Activated CD4-positive, alpha-beta memory T cell treated with anti-CD3 and anti-CD28 coated beads for 36 hours (primary cell): Measurements from ENCODE around the gene ATXN2. TPM values are rescaled to one million over a fixed set of nuclear protein-coding genes. Genes with fewer than 3 reads are reported as not detected.
"Not testable (repeated sequence)": the region's sequence is repeated elsewhere in the genome, so short reads cannot be mapped to it uniquely, and the experiment has no call there.

Experiments used
- CTCF ChIA-PET: fragments of 350-600 bp; sonication (Branson Sonifier 250); formaldehyde crosslinking; loops from one replicate; lab custom pipeline; 2021; ENCODE audit warnings: antibody characterized with exemption, inconsistent platforms; lab: Charles Lee
- POLR2A ChIA-PET: fragments of 350-600 bp; sonication (Branson Sonifier 250); formaldehyde crosslinking; loops from one replicate; lab custom pipeline; 2021; ENCODE audit warnings: antibody characterized with exemption; lab: Charles Lee
- DNase-seq: peaks from one replicate; pipeline ENCODE4 v3.0.0-alpha.2; 2020
- H3K27ac Mint-ChIP-seq: one replicate; pipeline ENCODE4 v1.8.0; 2021; ENCODE audit warnings: mixed read lengths
- H3K27me3 Mint-ChIP-seq: one replicate; pipeline ENCODE4 v1.8.0; 2021; ENCODE audit warnings: mixed read lengths
- H3K36me3 Mint-ChIP-seq: one replicate; pipeline ENCODE4 v1.8.0; 2021; ENCODE audit warnings: mixed read lengths
- H3K4me1 Mint-ChIP-seq: one replicate; pipeline ENCODE4 v1.8.0; 2021; ENCODE audit warnings: low read depth, mixed read lengths
- H3K4me3 Mint-ChIP-seq: one replicate; pipeline ENCODE4 v1.8.0; 2021; ENCODE audit warnings: mild to moderate bottlenecking, mixed read lengths
- H3K9me3 Mint-ChIP-seq: one replicate; pipeline ENCODE4 v1.8.0; 2021; ENCODE audit warnings: mixed read lengths
- intact Hi-C: fragments of 100-400 bp; cut with micrococcal nuclease; formaldehyde crosslinking; loops from one replicate; pipeline ENCODE4 v1.15.1; 2023
- total RNA-seq, 2 experiments: library from RNA; stranded (reverse); gene quantifications; one replicate each; pipeline ENCODE4 v1.2.3, GENCODE V29; 2021

Gene ATXN2
- total RNA-seq, 2 experiments from 2014 or later, result 38.2 to 39.4 TPM

DNA sequence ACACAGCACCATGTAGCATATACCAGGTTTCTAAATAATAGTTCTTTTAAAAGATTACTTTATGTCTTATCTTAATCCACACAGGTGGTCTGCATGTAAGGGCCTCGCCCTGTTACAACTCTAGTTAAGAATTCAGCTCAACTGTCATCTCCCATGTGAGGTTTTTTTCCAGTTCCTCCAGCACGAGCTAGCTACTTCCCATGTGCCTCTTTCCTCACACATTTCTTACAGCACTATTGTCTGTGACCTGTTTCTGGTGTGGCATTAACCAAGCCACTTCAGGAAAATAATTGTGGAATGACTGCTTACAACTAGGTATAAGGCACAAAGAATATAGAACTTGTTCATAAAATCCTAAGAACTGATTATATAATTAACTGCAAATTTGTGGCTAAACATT is 127.9 kb downstream of the ATXN2 start:
- POLR2A ChIA-PET, result no interaction called here
- Mint-ChIP-seq H3K4me1 (peaks cover 3% of the 10 kb centered on the region), H3K9me3 (no peaks in the 10 kb centered on the region), H3K27ac (no peak overlapping the region), H3K4me3 (no peak overlapping the region), H3K36me3 (peaks cover 17% of the 10 kb centered on the region), H3K27me3 (no peaks in the 10 kb centered on the region)
- intact Hi-C loops, result no loop called here
- DNase-seq, result no peak
- CTCF ChIA-PET, result interaction anchor here (1.1 to 1.2 kb wide), 2 partner anchors 19 to 74 kb away, joined by 5 read pairs; no protein-coding TSS in a partner anchor

DNA sequence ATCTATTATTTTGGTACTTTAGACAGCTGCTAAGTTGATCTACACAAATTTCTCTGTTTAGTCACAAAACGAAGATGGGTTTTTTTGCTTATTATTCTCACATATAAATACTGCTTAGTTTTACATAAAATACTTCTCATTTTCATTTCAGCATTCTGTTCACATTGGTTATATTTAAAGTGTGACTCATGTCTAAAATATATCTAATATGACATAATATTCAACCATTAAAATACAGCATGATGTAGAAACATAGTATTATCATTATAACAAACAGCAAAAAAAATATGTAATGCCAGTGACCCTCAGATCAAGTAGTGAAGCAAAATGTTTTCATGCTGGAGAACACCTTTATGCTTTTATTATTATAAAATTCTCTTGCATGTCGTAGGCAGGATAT is 129.7 kb downstream of the ATXN2 start:
- intact Hi-C loops, result no loop called here
- H3K4me3 Mint-ChIP-seq, result no peak overlapping the region
- POLR2A ChIA-PET, result no interaction called here

DNA sequence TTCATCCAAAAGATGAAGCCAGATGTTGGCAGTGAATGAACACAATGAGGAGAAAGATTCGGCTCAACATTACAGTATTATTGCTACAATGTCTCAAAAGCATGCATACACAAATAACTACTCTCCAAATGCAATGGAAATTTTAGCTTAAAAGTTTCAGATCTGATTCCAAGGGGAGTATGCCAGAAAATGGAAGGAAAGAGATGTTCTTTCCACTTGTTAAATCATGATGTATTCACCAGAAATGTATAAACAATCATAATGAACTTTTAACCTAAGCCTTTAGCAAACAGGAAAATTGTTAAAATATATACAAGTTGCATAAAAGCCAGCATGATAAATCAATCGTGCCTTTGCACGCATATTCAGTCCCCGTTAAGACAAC is 131.3 kb downstream of the ATXN2 start:
- no peaks in the 10 kb centered on the region for H3K9me3 Mint-ChIP-seq
- H3K4me3 Mint-ChIP-seq, result no peak overlapping the region
- no peak overlapping the region for H3K27ac Mint-ChIP-seq
- POLR2A ChIA-PET, result no interaction called here
- intact Hi-C loops, result no loop called here
- DNase-seq, result no peak
- CTCF ChIA-PET, result interaction anchor here (1.8 kb wide), 1 partner anchor 71 kb away, joined by 9 read pairs; no protein-coding TSS in a partner anchor
- no peaks in the 10 kb centered on the region for H3K27me3 Mint-ChIP-seq
- peaks cover 3% of the 10 kb centered on the region for H3K4me1 Mint-ChIP-seq
- H3K36me3 Mint-ChIP-seq, result peaks cover 12% of the 10 kb centered on the region

More for the DNA sequence above, 129.7 kb downstream of the ATXN2 start:
- no peaks in the 10 kb centered on the region for H3K27me3 Mint-ChIP-seq
- H3K4me1 Mint-ChIP-seq, result peaks cover 3% of the 10 kb centered on the region
- CTCF ChIA-PET, result no interaction called here
- H3K36me3 Mint-ChIP-seq, result peaks cover 14% of the 10 kb centered on the region
- DNase-seq, result no peak
- no peaks in the 10 kb centered on the region for H3K9me3 Mint-ChIP-seq
- no peak overlapping the region for H3K27ac Mint-ChIP-seq

GRCh38 chr12:111467092-111467856 is 131.8 kb downstream of the ATXN2 start:
- H3K27me3 Mint-ChIP-seq, result no peaks in the 10 kb centered on the region
- no peak for DNase-seq
- H3K9me3 Mint-ChIP-seq, result no peaks in the 10 kb centered on the region
- ChIA-PET CTCF (interaction anchor here (1.8 kb wide), 1 partner anchor 70 kb away, joined by 9 read pairs; no protein-coding TSS in a partner anchor), POLR2A (no interaction called here)
- peaks cover 3% of the 10 kb centered on the region for H3K4me1 Mint-ChIP-seq
- H3K27ac Mint-ChIP-seq, result no peak overlapping the region
- peaks cover 12% of the 10 kb centered on the region for H3K36me3 Mint-ChIP-seq
- intact Hi-C loops, result no loop called here
- no peak overlapping the region for H3K4me3 Mint-ChIP-seq

- POLR2A ChIA-PET, result no interaction called here
- CTCF ChIA-PET, result interaction anchor here (4.2 kb wide), 1 partner anchor 11 kb away, joined by 35 read pairs; no protein-coding TSS in a partner anchor
- H3K36me3 Mint-ChIP-seq, result peaks cover 4% of the 10 kb centered on the region
- DNase-seq, result no peak
- no peaks in the 10 kb centered on the region for H3K4me1 Mint-ChIP-seq
- no peak overlapping the region for H3K4me3 Mint-ChIP-seq
- intact Hi-C loops, result no loop called here
- no peaks in the 10 kb centered on the region for H3K9me3 Mint-ChIP-seq
- no peak overlapping the region for H3K27ac Mint-ChIP-seq
- H3K27me3 Mint-ChIP-seq, result no peaks in the 10 kb centered on the region
These were observed 136.8 kb downstream of the ATXN2 start for GRCh38 chr12:111462210-111462769.

DNA sequence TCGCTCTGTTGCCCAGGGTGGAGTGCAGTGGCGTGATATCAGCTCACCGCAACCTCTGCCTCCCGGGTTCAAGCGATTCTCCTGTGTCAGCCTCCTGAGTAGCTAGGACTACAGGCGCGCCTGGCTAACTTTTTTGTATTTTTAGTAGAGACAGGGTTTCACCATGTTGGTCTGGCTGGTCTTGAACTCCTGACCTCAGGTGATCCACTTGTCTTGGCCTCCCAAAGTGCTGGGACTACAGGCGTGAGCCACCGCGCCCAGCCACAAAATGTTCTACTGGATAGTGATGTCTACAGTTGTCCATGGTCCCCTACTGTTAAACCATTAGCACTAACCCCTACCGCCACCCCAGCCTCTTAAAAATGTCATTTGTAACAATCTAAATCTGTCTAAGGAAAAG is 139.0 kb downstream of the ATXN2 start:
- H3K4me3 Mint-ChIP-seq, H3K4me1 Mint-ChIP-seq, H3K27ac Mint-ChIP-seq, POLR2A ChIA-PET, intact Hi-C loops, H3K9me3 Mint-ChIP-seq, DNase-seq, H3K27me3 Mint-ChIP-seq: not testable (repeated sequence)
- CTCF ChIA-PET, result interaction anchor here (4.2 to 28.6 kb wide), 2 partner anchors 9 to 56 kb away, joined by 35 to 1161 read pairs; partner anchors contain the start of gene SH2B3
- H3K36me3 Mint-ChIP-seq, result peaks cover 15% of the 10 kb centered on the region

DNA sequence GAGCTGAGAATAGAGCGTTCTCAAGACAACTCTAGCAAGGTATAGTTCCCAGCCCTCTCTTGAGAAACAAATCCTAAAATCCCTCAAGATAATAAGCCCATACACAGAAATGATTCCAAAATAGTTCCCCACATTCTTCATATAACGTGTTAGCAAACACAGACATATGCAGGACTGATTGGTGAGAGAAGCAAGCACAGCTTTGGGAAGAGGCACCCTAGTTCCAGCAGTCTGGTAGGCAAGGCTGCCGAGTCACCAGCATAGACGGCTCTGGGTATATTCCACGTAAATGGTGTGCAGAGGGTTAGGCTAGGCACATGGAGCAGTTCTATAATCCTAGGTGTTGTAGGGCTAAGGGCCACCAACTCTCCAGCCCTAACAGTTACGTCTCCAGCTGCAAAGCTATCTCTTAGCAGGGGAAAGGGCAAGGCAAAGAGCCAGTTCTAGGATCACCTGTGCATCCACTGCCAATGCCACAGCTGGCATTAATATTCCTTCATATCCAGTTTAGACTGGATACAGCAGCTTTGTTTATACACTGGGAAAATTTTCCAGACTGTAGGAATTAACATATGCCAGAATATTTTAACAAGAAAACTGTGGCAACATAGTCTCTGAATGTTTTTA is 140.5 kb downstream of the ATXN2 start:
- no peaks in the 10 kb centered on the region for H3K9me3 Mint-ChIP-seq
- DNase-seq, result no peak
- ChIA-PET POLR2A (interaction anchor here (1.0 kb wide), 1 partner anchor 14 kb away, joined by 3 read pairs; no protein-coding TSS in a partner anchor), CTCF (interaction anchor here (28.6 kb wide), 1 partner anchor 54 kb away, joined by 1161 read pairs; the partner anchor contains the start of gene SH2B3)
- no peak overlapping the region for H3K4me3 Mint-ChIP-seq
- no peaks in the 10 kb centered on the region for H3K27me3 Mint-ChIP-seq
- H3K4me1 Mint-ChIP-seq, result peaks cover 10% of the 10 kb centered on the region
- no peak overlapping the region for H3K27ac Mint-ChIP-seq
- intact Hi-C loops, result no loop called here
- H3K36me3 Mint-ChIP-seq, result peaks cover 19% of the 10 kb centered on the region

- Mint-ChIP-seq H3K9me3 (no peaks in the 10 kb centered on the region), H3K27me3 (no peaks in the 10 kb centered on the region), H3K4me3 (no peak overlapping the region), H3K4me1 (peaks cover 10% of the 10 kb centered on the region), H3K36me3 (peaks cover 19% of the 10 kb centered on the region), H3K27ac (no peak overlapping the region)
- intact Hi-C loops, result no loop called here
- no peak for DNase-seq
- POLR2A ChIA-PET, result interaction anchor here (1.1 kb wide), 1 partner anchor 9 kb away, joined by 3 read pairs; no protein-coding TSS in a partner anchor
- CTCF ChIA-PET, result interaction anchor here (28.6 kb wide), 1 partner anchor 53 kb away, joined by 1161 read pairs; the partner anchor contains the start of gene SH2B3
These were observed 141.5 kb downstream of the ATXN2 start for GRCh38 chr12:111457577-111457976.

GRCh38 chr12:111457071-111457470 is 142.0 kb downstream of the ATXN2 start:
- H3K4me1 Mint-ChIP-seq, result peaks cover 10% of the 10 kb centered on the region
- H3K9me3 Mint-ChIP-seq, result no peaks in the 10 kb centered on the region
- no peak for DNase-seq
- H3K27ac Mint-ChIP-seq, result no peak overlapping the region
- intact Hi-C loops, result no loop called here
- POLR2A ChIA-PET, result interaction anchor here (1.1 kb wide), 1 partner anchor 8 kb away, joined by 3 read pairs; no protein-coding TSS in a partner anchor
- H3K4me3 Mint-ChIP-seq, result no peak overlapping the region
- H3K27me3 Mint-ChIP-seq, result no peaks in the 10 kb centered on the region
- CTCF ChIA-PET, result interaction anchor here (28.6 kb wide), 1 partner anchor 53 kb away, joined by 1161 read pairs; the partner anchor contains the start of gene SH2B3
- H3K36me3 Mint-ChIP-seq, result peaks cover 19% of the 10 kb centered on the region

- ChIA-PET POLR2A (interaction anchor here (0.8 to 1.0 kb wide), 2 partner anchors 12 to 49 kb away, joined by 3 read pairs; no protein-coding TSS in a partner anchor), CTCF (interaction anchor here (28.6 kb wide), 1 partner anchor 51 kb away, joined by 1161 read pairs; the partner anchor contains the start of gene SH2B3)
- intact Hi-C loops, result no loop called here
- Mint-ChIP-seq H3K27ac (no peak overlapping the region), H3K36me3 (peaks cover 29% of the 10 kb centered on the region), H3K9me3 (no peaks in the 10 kb centered on the region), H3K27me3 (no peaks in the 10 kb centered on the region), H3K4me1 (peaks cover 21% of the 10 kb centered on the region), H3K4me3 (no peak overlapping the region)
- DNase-seq, result no peak
These were observed 143.4 kb downstream of the ATXN2 start for GRCh38 chr12:111455448-111456320.
